IMR-90 (cell line): ENCODE results near the gene NEGR1. TPM values are rescaled to one million over a fixed set of nuclear protein-coding genes. Genes with fewer than 3 reads are reported as not detected.

ENCODE experiments used
- ATAC-seq: fragments of 200-7000 bp; cut with Tn5 transposase; 2 replicates; pipeline ENCODE4 v1.9.1; 2020; ENCODE audit warnings: low read depth, mild to moderate bottlenecking, moderate library complexity
- BruUV-seq: library from RNA; stranded (reverse); fragments of 400-500 nt; replicated peaks from 2 replicates; lab custom pipeline; 2021; lab: Mats Ljungman, UMichigan
- CTCF ChIA-PET: fragments of 300-600 bp; formaldehyde crosslinking; extraction: SDS; loops from one replicate; lab custom pipeline; 2021; ENCODE audit warnings: antibody characterized with exemption; lab: Yijun Ruan, JAX
- POLR2A ChIA-PET: fragments of 300-600 bp; sonication (Branson Sonifier 250); formaldehyde crosslinking; loops from one replicate; lab custom pipeline; 2022; ENCODE audit warnings: antibody characterized with exemption; ENCODE audit not compliant: unreplicated experiment; lab: Charles Lee
- DNase-seq: peaks from one replicate; pipeline ENCODE4 v3.0.0; 2013
- H2AFZ ChIP-seq: replicated peaks from 2 replicates; pipeline ENCODE3; 2013; ENCODE audit warnings: low read length, mild to moderate bottlenecking; ENCODE audit not compliant: poor library complexity
- H2AK5ac ChIP-seq: 2 replicates; pipeline ENCODE4 v1.6.1; 2013; ENCODE audit warnings: low read depth, low read length, inconsistent platforms
- H2AK9ac ChIP-seq: replicated peaks from 2 replicates; pipeline ENCODE3; 2013; ENCODE audit warnings: mild to moderate bottlenecking, low read depth, low read length, moderate library complexity; ENCODE audit not compliant: poor library complexity
- H2BK120ac ChIP-seq: 2 replicates; pipeline ENCODE4 v1.6.1; 2013; ENCODE audit warnings: low read depth, low read length, inconsistent platforms
- H2BK15ac ChIP-seq: 3 replicates; pipeline ENCODE4 v1.6.1; 2013; ENCODE audit warnings: low read depth, low read length, inconsistent platforms
- H2BK20ac ChIP-seq: 2 replicates; pipeline ENCODE4 v1.6.1; 2013; ENCODE audit warnings: low read depth, mild to moderate bottlenecking, inconsistent platforms, low read length, moderate library complexity
- H2BK5ac ChIP-seq: 2 replicates; pipeline ENCODE4 v1.6.1; 2013; ENCODE audit warnings: mild to moderate bottlenecking, low read depth, low read length, inconsistent platforms; ENCODE audit not compliant: poor library complexity, severe bottlenecking
- H3K14ac ChIP-seq: replicated peaks from 2 replicates; pipeline ENCODE4 v1.6.1; 2013; ENCODE audit warnings: low read depth, low read length, inconsistent platforms
- H3K18ac ChIP-seq: 2 replicates; pipeline ENCODE4 v1.6.1; 2013; ENCODE audit warnings: low read depth, low read length, control low read depth
- H3K23ac ChIP-seq: 2 replicates; pipeline ENCODE4 v1.6.1; 2013; ENCODE audit warnings: low read depth, low read length, inconsistent platforms
- H3K27ac ChIP-seq: 2 replicates; pipeline ENCODE4 v1.5.1; 2013; ENCODE audit warnings: mild to moderate bottlenecking, control low read depth, low read length; ENCODE audit not compliant: insufficient read depth
- H3K27me3 ChIP-seq: 2 replicates; pipeline ENCODE4 v1.6.1; 2013; ENCODE audit warnings: low read length; ENCODE audit not compliant: control insufficient read depth, insufficient read depth
- H3K36me3 ChIP-seq: 2 replicates; pipeline ENCODE4 v1.6.1; 2013; ENCODE audit warnings: low read length, mixed read lengths; ENCODE audit not compliant: control insufficient read depth, insufficient read depth
- H3K4ac ChIP-seq: 2 replicates; pipeline ENCODE4 v1.6.1; 2013; ENCODE audit warnings: low read depth, low read length, inconsistent platforms
- H3K4me1 ChIP-seq: 2 replicates; pipeline ENCODE4 v1.6.1; 2013; ENCODE audit warnings: low read length, mixed read lengths; ENCODE audit not compliant: control insufficient read depth, insufficient read depth
- H3K4me2 ChIP-seq: 2 replicates; pipeline ENCODE4 v1.6.1; 2013; ENCODE audit warnings: low read depth, mild to moderate bottlenecking, control low read depth, low read length, moderate library complexity
- H3K4me3 ChIP-seq: 2 replicates; pipeline ENCODE4 v1.5.1; 2013; ENCODE audit warnings: low read depth, mild to moderate bottlenecking, control low read depth, low read length, moderate library complexity; ENCODE audit not compliant: insufficient read depth
- H3K56ac ChIP-seq: 2 replicates; pipeline ENCODE4 v1.6.1; 2013; ENCODE audit warnings: low read length, inconsistent platforms; ENCODE audit not compliant: insufficient read depth; ENCODE audit errors: extremely low read depth
- H3K79me1 ChIP-seq, 2 experiments: 2 replicates each; pipeline ENCODE4 v1.6.1; 2013; ENCODE audit warnings: low read length in 2 of 2, inconsistent platforms in 1 of 2, low read depth in 1 of 2
- H3K9ac ChIP-seq: 2 replicates; pipeline ENCODE4 v1.6.1; 2013; ENCODE audit warnings: low read depth, low read length, control low read depth
- H3K9me1 ChIP-seq: 2 replicates; pipeline ENCODE4 v1.6.1; 2013; ENCODE audit warnings: low read length, inconsistent platforms; ENCODE audit not compliant: insufficient read depth
- H3K9me3 ChIP-seq: 2 replicates; pipeline ENCODE4 v1.6.1; 2013; ENCODE audit warnings: low read length; ENCODE audit not compliant: control insufficient read depth, insufficient read depth
- H4K20me1 ChIP-seq: 2 replicates; pipeline ENCODE4 v1.6.1; 2013; ENCODE audit warnings: low read length, inconsistent platforms; ENCODE audit not compliant: insufficient read depth
- H4K5ac ChIP-seq: 2 replicates; pipeline ENCODE4 v1.6.1; 2013; ENCODE audit warnings: mild to moderate bottlenecking, low read depth, low read length, control low read depth
- H4K8ac ChIP-seq, 2 experiments: 2 replicates each; pipeline ENCODE4 v1.6.1; 2013; ENCODE audit warnings: low read depth in 2 of 2, low read length in 2 of 2, control low read depth in 1 of 2, inconsistent platforms in 1 of 2
- H4K91ac ChIP-seq: 2 replicates; pipeline ENCODE4 v1.6.1; 2013; ENCODE audit warnings: low read depth, low read length, inconsistent platforms; ENCODE audit not compliant: insufficient read depth
- BHLHE40 ChIP-seq: fragments of 150-350 bp; IDR thresholded peaks from 2 replicates; pipeline ENCODE4 v1.6.1; 2016; ENCODE audit warnings: mild to moderate bottlenecking, low read depth, low read length
- CEBPB ChIP-seq: IDR thresholded peaks from 2 replicates; pipeline ENCODE4 v1.6.1; 2012; ENCODE audit warnings: low read depth, low read length, improper control_type of control experiment
- CHD1 ChIP-seq: IDR thresholded peaks from 2 replicates; pipeline ENCODE4 v1.6.1; 2012; ENCODE audit warnings: low read depth, low read length, improper control_type of control experiment
- MAFK ChIP-seq: IDR thresholded peaks from 2 replicates; pipeline ENCODE4 v1.6.1; 2012; ENCODE audit warnings: low read depth, low read length, improper control_type of control experiment
- MXI1 ChIP-seq: IDR thresholded peaks from 2 replicates; pipeline ENCODE4 v1.6.1; 2012; ENCODE audit warnings: low read depth, mild to moderate bottlenecking, low read length, moderate library complexity, borderline replicate concordance
- NFE2L2 ChIP-seq: fragments of 150-350 bp; IDR thresholded peaks from 2 replicates; pipeline ENCODE4 v1.6.1; 2016; ENCODE audit warnings: low read depth, mild to moderate bottlenecking, low read length
- RAD21 ChIP-seq: IDR thresholded peaks from 2 replicates; pipeline ENCODE4 v1.6.1; 2012; ENCODE audit warnings: low read length, improper control_type of control experiment
- RCOR1 ChIP-seq: IDR thresholded peaks from 2 replicates; pipeline ENCODE4 v1.6.1; 2012; ENCODE audit warnings: mild to moderate bottlenecking, low read length, improper control_type of control experiment; ENCODE audit not compliant: insufficient replicate concordance
- RFX5 ChIP-seq: IDR thresholded peaks from 2 replicates; pipeline ENCODE4 v1.8.0; 2012; ENCODE audit warnings: low read depth, mild to moderate bottlenecking, low read length, moderate library complexity
- SMC3 ChIP-seq: fragments of 150-350 bp; IDR thresholded peaks from 2 replicates; pipeline ENCODE4 v1.6.1; 2016; ENCODE audit warnings: low read depth, mild to moderate bottlenecking, antibody characterized with exemption, low read length, moderate library complexity
- WGBS, 2 experiments: methylation state at CpG; one replicate each; pipeline versions ENCODE4 v1.1.5 to v1.1.7; 2013; ENCODE audit warnings: missing lambda C conversion rate in 2 of 2; ENCODE audit not compliant: insufficient read length in 1 of 2; ENCODE audit errors: extremely low coverage in 2 of 2; 5-methylcytosine and 5-hydroxymethylcytosine counted together
- dilution Hi-C: fragments of 300-500 bp; cut with HindIII; formaldehyde crosslinking; loops from one replicate; pipeline ENCODE4 v1.14.3; 2018; ENCODE audit warnings: low sequenced_read_pairs; ENCODE audit not compliant: unreplicated experiment
- in situ Hi-C: fragments of 300-500 bp; cut with MboI; formaldehyde crosslinking; loops from 3 replicates; pipeline ENCODE4 v1.14.3; 2019; ENCODE audit warnings: low sequenced_read_pairs, inconsistent platforms, mixed read lengths
- intact Hi-C: fragments of 100-400 bp; cut with micrococcal nuclease; formaldehyde crosslinking; loops from 2 replicates; pipeline ENCODE4 v1.10.0; 2022
- polyA plus RNA-seq, 3 experiments: library from polyadenylated mRNA; depleted of rRNA; stranded (reverse); fragments of >200 nt; gene quantifications; 2 replicates each; pipeline ENCODE4 v1.2.3, GENCODE V29; 2012; ENCODE audit warnings: low replicate concordance in 1 of 3
- total RNA-seq: library from RNA; depleted of rRNA; stranded (reverse); fragments of >200 nt; gene quantifications from 2 replicates; pipeline ENCODE4 v1.2.3, GENCODE V29; 2012
- TF ChIP-seq, protein P1 (sequence below): fragments of 150-350 bp; IDR thresholded peaks from 2 replicates; pipeline ENCODE4 v1.6.1; 2017; ENCODE audit warnings: mild to moderate bottlenecking, antibody characterized with exemption, low read length, low read depth
- TF ChIP-seq, protein P2 (sequence below): conservative IDR thresholded peaks from 2 replicates; pipeline ENCODE4 v1.5.1; 2012; ENCODE audit warnings: mild to moderate bottlenecking, low read depth, low read length, improper control_type of control experiment
- TF ChIP-seq, protein P3 (sequence below): fragments of 150-350 bp; IDR thresholded peaks from 2 replicates; pipeline ENCODE4 v1.6.1; 2016; ENCODE audit warnings: low read depth, mild to moderate bottlenecking, low read length, moderate library complexity, borderline replicate concordance

The NEGR1 gene
- total and polyA plus RNA-seq, 2 of the 4 experiments (the other 2 are of a cell fraction), result 5.1 to 9.1 TPM

DNA sequence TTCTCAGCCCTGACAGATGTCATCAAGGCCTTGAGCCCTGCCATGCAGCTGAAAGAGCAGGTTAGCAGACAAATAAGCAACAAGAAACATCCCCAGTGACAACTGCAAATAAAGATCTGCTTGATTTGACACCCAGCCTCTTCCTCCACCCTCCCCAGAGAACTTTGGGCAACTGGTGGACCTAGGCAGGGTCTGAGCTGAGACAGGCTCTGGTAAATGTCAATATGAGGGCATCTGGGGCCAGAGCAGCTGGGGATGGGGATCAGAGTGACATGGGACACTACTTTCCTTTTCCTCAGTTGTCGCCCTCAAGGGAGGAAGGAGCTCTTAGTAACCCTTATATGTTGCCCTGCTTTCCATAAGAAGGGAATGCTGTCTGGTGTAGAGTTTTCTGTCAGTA is 544.1 kb downstream of the NEGR1 start:
- no CpG with 5 or more reads among the region's 1 CpG for WGBS, 2 experiments
- no peak overlapping the region for H3K4me3 ChIP-seq
- H2BK20ac ChIP-seq, result no peak overlapping the region
- no peak overlapping the region for H3K18ac ChIP-seq
- H3K4me2 ChIP-seq, result no peak overlapping the region
- no peaks in the 10 kb centered on the region for H3K79me1 ChIP-seq
- in situ Hi-C loops, result no loop called here
- H3K14ac ChIP-seq, result no peak overlapping the region
- H3K9me3 ChIP-seq, result no peaks in the 10 kb centered on the region
- no peak overlapping the region for H3K23ac ChIP-seq
- no peak overlapping the region for H3K4ac ChIP-seq
- dilution Hi-C loops, result no loop called here
- DNase-seq, result no peak
- BruUV-seq, result no TSS peak
- H3K9me1 ChIP-seq, result no peaks in the 10 kb centered on the region
- POLR2A ChIA-PET, result no interaction called here
- H2BK15ac ChIP-seq, result no peak overlapping the region
- no peak overlapping the region for H3K9ac ChIP-seq
- CTCF ChIA-PET, result interaction anchor here (1.1 kb wide), 1 partner anchor 89 kb away, joined by 3 read pairs; no protein-coding TSS in a partner anchor
- H3K27ac ChIP-seq, result no peak overlapping the region
- H4K91ac ChIP-seq, result no peak overlapping the region
- no peaks in the 10 kb centered on the region for H3K4me1 ChIP-seq
- H4K8ac ChIP-seq, result no peak overlapping the region
- no peak overlapping the region for H2AK5ac ChIP-seq
- no peaks in the 10 kb centered on the region for H3K27me3 ChIP-seq
- intact Hi-C loops, result no loop called here
- H4K20me1 ChIP-seq, result no peaks in the 10 kb centered on the region
- TF ChIP-seq, protein P1, sequence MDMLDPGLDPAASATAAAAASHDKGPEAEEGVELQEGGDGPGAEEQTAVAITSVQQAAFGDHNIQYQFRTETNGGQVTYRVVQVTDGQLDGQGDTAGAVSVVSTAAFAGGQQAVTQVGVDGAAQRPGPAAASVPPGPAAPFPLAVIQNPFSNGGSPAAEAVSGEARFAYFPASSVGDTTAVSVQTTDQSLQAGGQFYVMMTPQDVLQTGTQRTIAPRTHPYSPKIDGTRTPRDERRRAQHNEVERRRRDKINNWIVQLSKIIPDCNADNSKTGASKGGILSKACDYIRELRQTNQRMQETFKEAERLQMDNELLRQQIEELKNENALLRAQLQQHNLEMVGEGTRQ, result no peak
- TF ChIP-seq MAFK (no peak), CEBPB (no peak), RCOR1 (no peak), CHD1 (no peak), MXI1 (no peak), SMC3 (no peak), NFE2L2 (no peak), RFX5 (no peak), BHLHE40 (no peak), RAD21 (no peak)
- TF ChIP-seq, protein P2, sequence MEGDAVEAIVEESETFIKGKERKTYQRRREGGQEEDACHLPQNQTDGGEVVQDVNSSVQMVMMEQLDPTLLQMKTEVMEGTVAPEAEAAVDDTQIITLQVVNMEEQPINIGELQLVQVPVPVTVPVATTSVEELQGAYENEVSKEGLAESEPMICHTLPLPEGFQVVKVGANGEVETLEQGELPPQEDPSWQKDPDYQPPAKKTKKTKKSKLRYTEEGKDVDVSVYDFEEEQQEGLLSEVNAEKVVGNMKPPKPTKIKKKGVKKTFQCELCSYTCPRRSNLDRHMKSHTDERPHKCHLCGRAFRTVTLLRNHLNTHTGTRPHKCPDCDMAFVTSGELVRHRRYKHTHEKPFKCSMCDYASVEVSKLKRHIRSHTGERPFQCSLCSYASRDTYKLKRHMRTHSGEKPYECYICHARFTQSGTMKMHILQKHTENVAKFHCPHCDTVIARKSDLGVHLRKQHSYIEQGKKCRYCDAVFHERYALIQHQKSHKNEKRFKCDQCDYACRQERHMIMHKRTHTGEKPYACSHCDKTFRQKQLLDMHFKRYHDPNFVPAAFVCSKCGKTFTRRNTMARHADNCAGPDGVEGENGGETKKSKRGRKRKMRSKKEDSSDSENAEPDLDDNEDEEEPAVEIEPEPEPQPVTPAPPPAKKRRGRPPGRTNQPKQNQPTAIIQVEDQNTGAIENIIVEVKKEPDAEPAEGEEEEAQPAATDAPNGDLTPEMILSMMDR, result no peak
- TF ChIP-seq, protein P3, sequence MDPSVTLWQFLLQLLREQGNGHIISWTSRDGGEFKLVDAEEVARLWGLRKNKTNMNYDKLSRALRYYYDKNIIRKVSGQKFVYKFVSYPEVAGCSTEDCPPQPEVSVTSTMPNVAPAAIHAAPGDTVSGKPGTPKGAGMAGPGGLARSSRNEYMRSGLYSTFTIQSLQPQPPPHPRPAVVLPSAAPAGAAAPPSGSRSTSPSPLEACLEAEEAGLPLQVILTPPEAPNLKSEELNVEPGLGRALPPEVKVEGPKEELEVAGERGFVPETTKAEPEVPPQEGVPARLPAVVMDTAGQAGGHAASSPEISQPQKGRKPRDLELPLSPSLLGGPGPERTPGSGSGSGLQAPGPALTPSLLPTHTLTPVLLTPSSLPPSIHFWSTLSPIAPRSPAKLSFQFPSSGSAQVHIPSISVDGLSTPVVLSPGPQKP, result no peak
- no peak overlapping the region for H3K56ac ChIP-seq
- no peak overlapping the region for H4K5ac ChIP-seq
- no peak overlapping the region for H2AFZ ChIP-seq
- H2AK9ac ChIP-seq, result peak overlapping the region; percentile 38
- ATAC-seq, result no peak
- H2BK5ac ChIP-seq, result no peak overlapping the region
- H3K36me3 ChIP-seq, result no peaks in the 10 kb centered on the region
- H2BK120ac ChIP-seq, result no peak overlapping the region
